ENCODE measurements around the gene CLIC5. TPM values are rescaled to one million over a fixed set of nuclear protein-coding genes. Genes with fewer than 3 reads are reported as not detected.

CLIC5 gene
- total RNA-seq, 1 experiment from 2014 or later, result 0.20 TPM

GRCh38 chr6:45988635-45989034 is 27.0 kb downstream of the CLIC5 start:
- H3K27me3 ChIP-seq (ENCODE audit: insufficient read depth, low read length), result no peaks in the 10 kb centered on the region
- H3K18ac ChIP-seq (ENCODE audit: insufficient read length, low read depth, low read length), result no peak overlapping the region
- no peak for TF ChIP-seq CTCF (conservative IDR thresholded peaks at IDR 0.05)
- no peaks in the 10 kb centered on the region for H3K23me2 ChIP-seq (ENCODE audit: insufficient read length, low read depth, low read length, poor library complexity, severe bottlenecking)
- H2BK12ac ChIP-seq (ENCODE audit: insufficient read length, low read depth, low read length), result no peak overlapping the region
- H3K9ac ChIP-seq (ENCODE audit: extremely low read depth, insufficient read length, low read length), result no peak overlapping the region
- no peak overlapping the region for H2AFZ ChIP-seq (ENCODE audit: low read length)
- no peaks in the 10 kb centered on the region for H3K79me2 ChIP-seq (ENCODE audit: insufficient read depth, low read length)
- H4K8ac ChIP-seq (replicated peaks; ENCODE audit: insufficient read length, low read depth, low read length), result no peak overlapping the region
- no peak overlapping the region for H2BK20ac ChIP-seq (ENCODE audit: low read depth, low read length, poor library complexity, severe bottlenecking)
- no peak overlapping the region for H3K4me2 ChIP-seq (ENCODE audit: insufficient read depth, insufficient read length, low read length)
- WGBS (ENCODE audit: extremely low coverage, insufficient read length, low lambda C conversion rate), result no CpG with 5 or more reads among the region's 2 CpGs
- no peaks in the 10 kb centered on the region for H4K20me1 ChIP-seq (ENCODE audit: control insufficient read depth, insufficient read depth, insufficient read length)
- no peak overlapping the region for H3K4ac ChIP-seq (ENCODE audit: low read depth, low read length)
- H3K79me1 ChIP-seq (ENCODE audit: insufficient read depth, low read depth, low read length, poor library complexity, severe bottlenecking), result no peaks in the 10 kb centered on the region
- H3K9me3 Mint-ChIP-seq, result no peaks in the 10 kb centered on the region
- no peak overlapping the region for H3K4me3 Mint-ChIP-seq
- H3K9me3 ChIP-seq (ENCODE audit: control insufficient read depth, low read depth, low read length), result no peaks in the 10 kb centered on the region
- H3K36me3 Mint-ChIP-seq (ENCODE audit: insufficient read depth in 1 of 3, low read depth in 3 of 3), result no peaks in the 10 kb centered on the region
- DNase-seq, result peak; percentile 34
- H3K4me1 Mint-ChIP-seq, result peaks cover 0 to 9% of the 10 kb centered on the region in 2 experiments; a peak in 2 of 4 replicates
- no peak overlapping the region for H2BK5ac ChIP-seq (ENCODE audit: insufficient read length, low read length)
- H2BK15ac ChIP-seq (ENCODE audit: low read depth, low read length), result no peak overlapping the region
- H4K91ac ChIP-seq (ENCODE audit: insufficient read length, low read depth, low read length), result no peak overlapping the region
- H4K5ac ChIP-seq (ENCODE audit: insufficient read length, low read depth, low read length), result no peak overlapping the region
- H2BK120ac ChIP-seq (ENCODE audit: low read depth, low read length, poor library complexity, severe bottlenecking), result no peak overlapping the region
- no peaks in the 10 kb centered on the region for H3K27me3 Mint-ChIP-seq (ENCODE audit: low read depth)
- H3K4me1 ChIP-seq (ENCODE audit: insufficient read depth, low read length), result no peaks in the 10 kb centered on the region
- H3K56ac ChIP-seq (ENCODE audit: insufficient read length, low read depth, low read length), result no peak overlapping the region
- no peak overlapping the region for H3T11ph ChIP-seq (ENCODE audit: low read length)
- H3K23ac ChIP-seq (ENCODE audit: insufficient read length, low read depth, low read length), result no peak overlapping the region
- H2AK5ac ChIP-seq (ENCODE audit: insufficient read length, low read length), result no peak overlapping the region
- H3K14ac ChIP-seq (ENCODE audit: insufficient read depth, low read length), result no peak overlapping the region
- H3K27ac Mint-ChIP-seq, result no peak overlapping the region; a peak in 1 of 7 replicates
- no peak overlapping the region for H3K27ac ChIP-seq (ENCODE audit: insufficient read length, low read depth, low read length)

Measured in H9 (cell line).